ENCODE measurements around the gene DNAJA4. TPM values are rescaled to one million over a fixed set of nuclear protein-coding genes. Genes with fewer than 3 reads are reported as not detected.

DNAJA4 gene
- polyA plus RNA-seq, 4 donors, result 10.7 to 24.3 (median 15.0) TPM

- Histone ChIP-seq H3K27ac (ENCODE audit: low read depth in 1 of 3, low read length in 2 of 3) (no peak overlapping the region), H3K4me3 (ENCODE audit: low read depth in 1 of 3, low read length in 3 of 3) (no peak overlapping the region), H3K9me3 (ENCODE audit: control insufficient read depth in 2 of 2, insufficient read depth in 1 of 2, low read depth in 1 of 2, low read length in 1 of 2) (no peaks in the 10 kb centered on the region), H3K27me3 (ENCODE audit: control insufficient read depth in 3 of 3, insufficient read depth in 3 of 3, low read length in 3 of 3) (peaks cover 0 to 2% (median 0%) of the 10 kb centered on the region in 3 donors), H3K4me1 (ENCODE audit: control insufficient read depth in 3 of 3, insufficient read depth in 2 of 3, low read depth in 1 of 3, low read length in 2 of 3) (peaks cover 0 to 25% (median 0%) of the 10 kb centered on the region in 3 donors), H3K36me3 (ENCODE audit: control insufficient read depth in 3 of 3, insufficient read depth in 2 of 3, low read depth in 1 of 3, low read length in 3 of 3) (no peaks in the 10 kb centered on the region)
- FAIRE-seq, result no peak
- WGBS, 3 donors, result 17 to 20% (median 18%) methylated on average over 9 of the region's 9 CpGs
- peak; percentile 66 to 81 for DNase-seq
Observed at GRCh38 chr15:78308422-78309032, 44.2 kb downstream of the DNAJA4 start.

- Histone ChIP-seq H3K9me3 (ENCODE audit: control insufficient read depth in 2 of 2, insufficient read depth in 1 of 2, low read depth in 1 of 2, low read length in 1 of 2) (no peaks in the 10 kb centered on the region), H3K4me3 (ENCODE audit: low read depth in 1 of 3, low read length in 3 of 3) (no peak overlapping the region), H3K27ac (ENCODE audit: low read depth in 1 of 3, low read length in 2 of 3) (no peak overlapping the region), H3K36me3 (ENCODE audit: control insufficient read depth in 3 of 3, insufficient read depth in 2 of 3, low read depth in 1 of 3, low read length in 3 of 3) (no peaks in the 10 kb centered on the region), H3K27me3 (ENCODE audit: control insufficient read depth in 3 of 3, insufficient read depth in 3 of 3, low read length in 3 of 3) (no peaks in the 10 kb centered on the region), H3K4me1 (ENCODE audit: control insufficient read depth in 3 of 3, insufficient read depth in 2 of 3, low read depth in 1 of 3, low read length in 2 of 3) (peaks cover 0 to 20% (median 2%) of the 10 kb centered on the region in 3 donors)
- DNase-seq, result peak in 1 of 2 donors; percentile 15
- no peak for FAIRE-seq
- WGBS, 3 donors, result 21 to 60% (median 39%) methylated on average over 3 of the region's 3 CpGs
Observed at GRCh38 chr15:78311292-78311691, 46.9 kb downstream of the DNAJA4 start.

DNA sequence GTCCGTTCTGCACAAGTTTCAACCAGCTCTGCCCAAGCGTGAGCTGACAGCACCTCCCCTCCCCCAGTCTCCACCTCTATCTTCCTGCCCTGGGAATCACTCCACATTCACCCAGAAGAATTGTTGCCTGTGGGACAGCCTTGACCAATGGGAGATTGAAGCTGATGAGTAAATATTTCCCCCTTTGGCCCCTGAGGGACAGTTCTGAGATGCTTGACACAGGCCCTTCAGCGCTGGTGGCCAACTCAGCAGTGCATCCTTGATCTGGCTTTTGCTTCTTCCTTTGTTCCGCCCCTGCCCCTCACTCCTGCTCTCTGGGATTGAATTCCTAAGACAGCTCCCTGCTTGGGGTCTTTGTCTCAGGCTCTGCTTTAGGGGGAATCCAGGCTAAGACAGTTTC is 48.2 kb downstream of the DNAJA4 start:
- Histone ChIP-seq H3K4me3 (ENCODE audit: low read depth in 1 of 3, low read length in 3 of 3) (no peak overlapping the region), H3K27ac (ENCODE audit: low read depth in 1 of 3, low read length in 2 of 3) (no peak overlapping the region), H3K4me1 (ENCODE audit: control insufficient read depth in 3 of 3, insufficient read depth in 2 of 3, low read depth in 1 of 3, low read length in 2 of 3) (peaks cover 0 to 31% (median 2%) of the 10 kb centered on the region in 3 donors), H3K9me3 (ENCODE audit: control insufficient read depth in 2 of 2, insufficient read depth in 1 of 2, low read depth in 1 of 2, low read length in 1 of 2) (no peaks in the 10 kb centered on the region), H3K36me3 (ENCODE audit: control insufficient read depth in 3 of 3, insufficient read depth in 2 of 3, low read depth in 1 of 3, low read length in 3 of 3) (no peaks in the 10 kb centered on the region), H3K27me3 (ENCODE audit: control insufficient read depth in 3 of 3, insufficient read depth in 3 of 3, low read length in 3 of 3) (no peaks in the 10 kb centered on the region)
- FAIRE-seq, result no peak
- DNase-seq, result no peak
- WGBS, 3 donors, result 69 to 91% (median 83%) methylated on average over 4 of the region's 4 CpGs

DNA sequence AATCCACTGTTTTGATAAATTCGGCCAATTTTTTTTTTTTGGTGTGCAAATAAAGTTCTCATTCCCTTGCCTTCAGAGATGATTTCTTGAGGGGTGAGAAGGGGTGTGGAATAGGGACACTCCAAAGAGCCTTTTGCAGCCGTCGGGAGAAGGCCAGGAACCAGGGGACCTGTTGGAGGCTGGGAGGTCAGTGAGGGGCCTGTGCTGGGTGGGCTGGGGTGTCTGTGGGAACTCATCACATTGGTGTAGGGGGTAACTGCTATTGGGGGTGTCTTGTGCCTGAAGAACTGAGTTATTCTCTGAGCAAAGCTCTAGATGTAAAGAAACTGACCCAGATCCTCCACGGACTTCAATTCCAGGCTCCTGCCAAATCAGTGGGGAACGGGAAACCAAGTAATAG is 48.6 kb downstream of the DNAJA4 start:
- Histone ChIP-seq H3K27me3 (ENCODE audit: control insufficient read depth in 3 of 3, insufficient read depth in 3 of 3, low read length in 3 of 3) (no peaks in the 10 kb centered on the region), H3K27ac (ENCODE audit: low read depth in 1 of 3, low read length in 2 of 3) (no peak overlapping the region), H3K4me1 (ENCODE audit: control insufficient read depth in 3 of 3, insufficient read depth in 2 of 3, low read depth in 1 of 3, low read length in 2 of 3) (peaks cover 0 to 31% (median 2%) of the 10 kb centered on the region in 3 donors), H3K9me3 (ENCODE audit: control insufficient read depth in 2 of 2, insufficient read depth in 1 of 2, low read depth in 1 of 2, low read length in 1 of 2) (no peaks in the 10 kb centered on the region), H3K4me3 (ENCODE audit: low read depth in 1 of 3, low read length in 3 of 3) (no peak overlapping the region), H3K36me3 (ENCODE audit: control insufficient read depth in 3 of 3, insufficient read depth in 2 of 3, low read depth in 1 of 3, low read length in 3 of 3) (no peaks in the 10 kb centered on the region)
- 85 to 94% (median 85%) methylated on average over 5 of the region's 5 CpGs for WGBS, 3 donors
- FAIRE-seq (no peak), DNase-seq (no peak)

DNA sequence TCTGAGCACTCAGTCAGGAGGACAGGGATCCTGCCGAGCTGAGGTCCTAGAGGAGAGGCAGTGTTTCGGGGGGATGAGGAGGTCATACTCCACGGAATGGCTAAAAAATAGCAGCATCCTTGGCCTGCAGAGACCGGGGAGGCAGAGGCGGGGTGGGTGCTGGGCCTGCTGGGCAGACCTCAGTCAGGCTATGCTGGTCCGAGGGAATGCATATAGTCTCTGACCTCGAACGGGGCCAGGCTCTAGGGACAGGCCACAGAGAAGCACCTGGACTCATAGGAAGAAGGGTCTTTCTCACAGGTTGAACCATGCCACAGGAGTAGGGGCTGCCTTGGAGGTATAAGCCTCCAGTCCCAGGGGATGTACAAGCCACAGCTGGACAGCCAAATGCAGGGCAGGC is 49.0 kb downstream of the DNAJA4 start:
- no peak for DNase-seq
- 71 to 80% (median 78%) methylated on average over 8 of the region's 8 CpGs for WGBS, 3 donors
- no peak for FAIRE-seq
- no peak overlapping the region for H3K4me3 ChIP-seq (ENCODE audit: low read depth in 1 of 3, low read length in 3 of 3)
- H3K36me3 ChIP-seq (ENCODE audit: control insufficient read depth in 3 of 3, insufficient read depth in 2 of 3, low read depth in 1 of 3, low read length in 3 of 3), result no peaks in the 10 kb centered on the region
- no peaks in the 10 kb centered on the region for H3K27me3 ChIP-seq (ENCODE audit: control insufficient read depth in 3 of 3, insufficient read depth in 3 of 3, low read length in 3 of 3)
- no peaks in the 10 kb centered on the region for H3K9me3 ChIP-seq (ENCODE audit: control insufficient read depth in 2 of 2, insufficient read depth in 1 of 2, low read depth in 1 of 2, low read length in 1 of 2)
- H3K4me1 ChIP-seq (ENCODE audit: control insufficient read depth in 3 of 3, insufficient read depth in 2 of 3, low read depth in 1 of 3, low read length in 2 of 3), result peaks cover 0 to 27% (median 2%) of the 10 kb centered on the region in 3 donors
- H3K27ac ChIP-seq (ENCODE audit: low read depth in 1 of 3, low read length in 2 of 3), result no peak overlapping the region

DNA sequence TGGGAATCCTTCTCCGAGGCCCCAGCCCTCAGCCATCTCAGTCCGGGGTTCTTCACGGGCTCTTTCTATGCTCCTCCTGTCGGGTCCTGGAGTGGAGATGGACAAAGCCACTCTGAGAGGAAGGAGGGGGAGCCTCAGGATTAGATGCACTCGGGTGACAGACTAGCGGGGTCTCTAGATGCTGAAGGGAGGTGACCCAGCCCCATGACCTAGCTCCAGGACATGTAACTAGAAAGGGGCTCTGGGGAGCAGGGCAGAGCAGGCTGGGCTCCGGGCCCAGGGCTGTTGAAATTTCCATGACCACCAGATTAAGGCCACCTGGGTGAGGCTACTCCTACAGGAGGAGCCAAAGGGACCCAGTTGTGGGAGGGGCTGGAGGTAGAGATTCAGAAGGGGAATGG is 49.8 kb downstream of the DNAJA4 start:
- Histone ChIP-seq H3K9me3 (ENCODE audit: control insufficient read depth in 2 of 2, insufficient read depth in 1 of 2, low read depth in 1 of 2, low read length in 1 of 2) (no peaks in the 10 kb centered on the region), H3K36me3 (ENCODE audit: control insufficient read depth in 3 of 3, insufficient read depth in 2 of 3, low read depth in 1 of 3, low read length in 3 of 3) (no peaks in the 10 kb centered on the region), H3K27ac (ENCODE audit: low read depth in 1 of 3, low read length in 2 of 3) (no peak overlapping the region), H3K27me3 (ENCODE audit: control insufficient read depth in 3 of 3, insufficient read depth in 3 of 3, low read length in 3 of 3) (no peaks in the 10 kb centered on the region), H3K4me3 (ENCODE audit: low read depth in 1 of 3, low read length in 3 of 3) (no peak overlapping the region), H3K4me1 (ENCODE audit: control insufficient read depth in 3 of 3, insufficient read depth in 2 of 3, low read depth in 1 of 3, low read length in 2 of 3) (peaks cover 0 to 27% (median 2%) of the 10 kb centered on the region in 3 donors)
- no peak for FAIRE-seq
- WGBS, 3 donors, result 87 to 92% (median 89%) methylated on average over 7 of the region's 7 CpGs
- DNase-seq, result no peak

- peak; percentile 39 to 49 for DNase-seq
- Histone ChIP-seq H3K27ac (ENCODE audit: low read depth in 1 of 3, low read length in 2 of 3) (peak overlapping the region in 1 of 3 donors; percentile 60), H3K36me3 (ENCODE audit: control insufficient read depth in 3 of 3, insufficient read depth in 2 of 3, low read depth in 1 of 3, low read length in 3 of 3) (no peaks in the 10 kb centered on the region), H3K9me3 (ENCODE audit: control insufficient read depth in 2 of 2, insufficient read depth in 1 of 2, low read depth in 1 of 2, low read length in 1 of 2) (no peaks in the 10 kb centered on the region), H3K4me3 (ENCODE audit: low read depth in 1 of 3, low read length in 3 of 3) (no peak overlapping the region), H3K4me1 (ENCODE audit: control insufficient read depth in 3 of 3, insufficient read depth in 2 of 3, low read depth in 1 of 3, low read length in 2 of 3) (peaks cover 0 to 27% (median 2%) of the 10 kb centered on the region in 3 donors), H3K27me3 (ENCODE audit: control insufficient read depth in 3 of 3, insufficient read depth in 3 of 3, low read length in 3 of 3) (no peaks in the 10 kb centered on the region)
- 61 to 68% (median 62%) methylated on average over 6 to 7 of the region's 7 CpGs for WGBS, 3 donors
- no peak for FAIRE-seq
Observed at GRCh38 chr15:78315686-78316282, 51.4 kb downstream of the DNAJA4 start.

GRCh38 chr15:78316283-78317083 is 52.1 kb downstream of the DNAJA4 start:
- WGBS, 3 donors, result 29 to 50% (median 41%) methylated on average over 17 of the region's 17 CpGs
- H3K9me3 ChIP-seq (ENCODE audit: control insufficient read depth in 2 of 2, insufficient read depth in 1 of 2, low read depth in 1 of 2, low read length in 1 of 2), result no peaks in the 10 kb centered on the region
- H3K4me1 ChIP-seq (ENCODE audit: control insufficient read depth in 3 of 3, insufficient read depth in 2 of 3, low read depth in 1 of 3, low read length in 2 of 3), result peaks cover 0 to 20% (median 2%) of the 10 kb centered on the region in 3 donors
- no peaks in the 10 kb centered on the region for H3K27me3 ChIP-seq (ENCODE audit: control insufficient read depth in 3 of 3, insufficient read depth in 3 of 3, low read length in 3 of 3)
- no peak for FAIRE-seq
- H3K27ac ChIP-seq (ENCODE audit: low read depth in 1 of 3, low read length in 2 of 3), result peak overlapping the region; percentile 60 to 82 (median 74)
- H3K4me3 ChIP-seq (ENCODE audit: low read depth in 1 of 3, low read length in 3 of 3), result no peak overlapping the region
- peak; percentile 86 to 95 for DNase-seq
- no peaks in the 10 kb centered on the region for H3K36me3 ChIP-seq (ENCODE audit: control insufficient read depth in 3 of 3, insufficient read depth in 2 of 3, low read depth in 1 of 3, low read length in 3 of 3)
